Peyer's patch (tissue), 4 donors: ENCODE results near the gene HMCN1. TPM values are rescaled to one million over a fixed set of nuclear protein-coding genes. Genes with fewer than 3 reads are reported as not detected.

Experiments used
- DNase-seq, 3 donors: peaks; one replicate each; pipeline ENCODE4 v3.0.0-alpha.2; 2017 to 2019
- H3K27ac ChIP-seq, 4 donors: fragments of 200-600 bp; sonication (generic); one replicate each; pipeline ENCODE4 v1.5.1; 2016 to 2019
- H3K27me3 ChIP-seq, 2 donors: fragments of 200-600 bp; sonication (generic); one replicate each; pipeline ENCODE4 v1.5.1; 2019
- H3K36me3 ChIP-seq, 3 donors: fragments of 200-600 bp; sonication (generic); one replicate each; pipeline ENCODE4 v1.5.1; 2016 to 2019
- H3K4me1 ChIP-seq, 4 donors: fragments of 200-600 bp; sonication (generic); one replicate each; pipeline ENCODE4 v1.5.1; 2016 to 2019
- H3K4me3 ChIP-seq, 4 donors: fragments of 200-600 bp; sonication (generic); 1 replicate in 3 of 4; 2 replicates in 1 of 4; pipeline ENCODE4 v1.5.1; 2016 to 2019; ENCODE audit warnings: mild to moderate bottlenecking in 1 of 4
- H3K9me3 ChIP-seq, 4 donors: fragments of 200-600 bp; sonication (generic); one replicate each; pipeline ENCODE4 v1.5.1; 2016 to 2019; ENCODE audit warnings: mild to moderate bottlenecking in 1 of 4
- CTCF ChIP-seq, 6 experiments: fragments of 450-650 bp in 4 of 6; fragments of 200-600 bp in 2 of 6; sonication (generic) in 1 of 6; IDR thresholded peaks; one replicate each; pipeline ENCODE4 v1.5.1; 2017 to 2019; ENCODE audit warnings: antibody characterized with exemption in 6 of 6, mild to moderate bottlenecking in 3 of 6, moderate library complexity in 1 of 6
- POLR2A ChIP-seq, 2 donors: fragments of 450-650 bp; IDR thresholded peaks; one replicate each; pipeline ENCODE4 v1.5.1; 2017; ENCODE audit warnings: antibody characterized with exemption in 2 of 2, mild to moderate bottlenecking in 2 of 2, moderate library complexity in 2 of 2
- total RNA-seq, 4 donors: library from RNA; depleted of rRNA; stranded (reverse); fragments of >200 nt; gene quantifications; one replicate each; pipeline ENCODE4 v1.1.0, GENCODE V29; 2016

HMCN1 gene
- total RNA-seq, 4 donors from 2014 or later, result 1.5 to 18.2 (median 7.1) TPM

GRCh38 chr1:186073697-186074096 lies 339.5 kb downstream of the HMCN1 start:
- DNase-seq, result no peak
- Histone ChIP-seq H3K9me3 (no peaks in the 10 kb centered on the region), H3K27me3 (no peaks in the 10 kb centered on the region), H3K36me3 (no peaks in the 10 kb centered on the region), H3K4me3 (no peak overlapping the region), H3K4me1 (no peaks in the 10 kb centered on the region), H3K27ac (no peak overlapping the region)
- no peak for TF ChIP-seq CTCF (IDR thresholded peaks at IDR 0.05)
- no peak for TF ChIP-seq POLR2A (IDR thresholded peaks at IDR 0.05)

- Histone ChIP-seq H3K4me1 (no peaks in the 10 kb centered on the region), H3K9me3 (no peaks in the 10 kb centered on the region), H3K27ac (peak overlapping the region in 1 of 4 donors; percentile 31), H3K36me3 (no peaks in the 10 kb centered on the region), H3K27me3 (no peaks in the 10 kb centered on the region), H3K4me3 (no peak overlapping the region)
- TF ChIP-seq POLR2A (IDR thresholded peaks at IDR 0.05), result no peak
- TF ChIP-seq CTCF (IDR thresholded peaks at IDR 0.05), result no peak
- no peak for DNase-seq
Measured at GRCh38 chr1:186076006-186076405, 341.8 kb downstream of the HMCN1 start.

GRCh38 chr1:186078245-186078644 lies 344.1 kb downstream of the HMCN1 start:
- no peak for TF ChIP-seq POLR2A (IDR thresholded peaks at IDR 0.05)
- TF ChIP-seq CTCF (IDR thresholded peaks at IDR 0.05), result no peak
- Histone ChIP-seq H3K4me3 (no peak overlapping the region), H3K27ac (no peak overlapping the region), H3K27me3 (no peaks in the 10 kb centered on the region), H3K4me1 (no peaks in the 10 kb centered on the region), H3K9me3 (no peaks in the 10 kb centered on the region), H3K36me3 (no peaks in the 10 kb centered on the region)
- DNase-seq, result no peak

GRCh38 chr1:186079084-186079684 lies 345.0 kb downstream of the HMCN1 start:
- no peaks in the 10 kb centered on the region for H3K9me3 ChIP-seq
- no peak for TF ChIP-seq POLR2A (IDR thresholded peaks at IDR 0.05)
- H3K36me3 ChIP-seq, result no peaks in the 10 kb centered on the region
- DNase-seq, result no peak
- no peaks in the 10 kb centered on the region for H3K27me3 ChIP-seq
- no peaks in the 10 kb centered on the region for H3K4me1 ChIP-seq
- H3K4me3 ChIP-seq, result no peak overlapping the region
- H3K27ac ChIP-seq, result no peak overlapping the region

- Histone ChIP-seq H3K36me3 (no peaks in the 10 kb centered on the region), H3K9me3 (no peaks in the 10 kb centered on the region), H3K27ac (peak overlapping the region in 2 of 4 donors; percentile 3 to 18), H3K4me3 (no peak overlapping the region), H3K4me1 (no peaks in the 10 kb centered on the region), H3K27me3 (no peaks in the 10 kb centered on the region)
- TF ChIP-seq CTCF (IDR thresholded peaks at IDR 0.05) (no peak), POLR2A (IDR thresholded peaks at IDR 0.05) (no peak)
- DNase-seq, result peak; percentile 67 to 92 (median 83)
Measured at GRCh38 chr1:186082235-186082937, 348.2 kb downstream of the HMCN1 start.

- no peak for DNase-seq
- no peaks in the 10 kb centered on the region for H3K36me3 ChIP-seq
- no peaks in the 10 kb centered on the region for H3K4me1 ChIP-seq
- H3K27me3 ChIP-seq, result no peaks in the 10 kb centered on the region
- H3K9me3 ChIP-seq, result no peaks in the 10 kb centered on the region
- no peak overlapping the region for H3K27ac ChIP-seq
- H3K4me3 ChIP-seq, result no peak overlapping the region
- TF ChIP-seq CTCF (IDR thresholded peaks at IDR 0.05), result no peak
- no peak for TF ChIP-seq POLR2A (IDR thresholded peaks at IDR 0.05)
Measured at GRCh38 chr1:186086583-186086982, 352.4 kb downstream of the HMCN1 start.
